Hepatocyte (in vitro differentiated cells): Measurements from ENCODE around the gene NME9. TPM values are rescaled to one million over a fixed set of nuclear protein-coding genes. Genes with fewer than 3 reads are reported as not detected.
A peak's percentile ranks its signal among the peaks of the same experiment; 100 is the strongest.

Source experiments
- DNase-seq: peaks from one replicate; pipeline ENCODE4 v3.0.0-alpha.2; 2016; ENCODE audit warnings: low spot score
- H2AFZ ChIP-seq: fragments of 200-600 bp; sonication (generic); 2 replicates; pipeline ENCODE4 v1.6.0; 2016; ENCODE audit warnings: antibody characterized with exemption, mild to moderate bottlenecking
- H3K27ac ChIP-seq: fragments of 200-600 bp; sonication (generic); 2 replicates; pipeline ENCODE4 v1.5.1; 2016; ENCODE audit warnings: mild to moderate bottlenecking
- H3K27me3 ChIP-seq: fragments of 200-600 bp; sonication (generic); 2 replicates; pipeline ENCODE4 v1.6.1; 2016
- H3K36me3 ChIP-seq: fragments of 200-600 bp; sonication (generic); replicated peaks from 2 replicates; pipeline ENCODE4 v1.5.1; 2016; ENCODE audit warnings: low read depth; ENCODE audit not compliant: insufficient read depth
- H3K4me1 ChIP-seq: fragments of 200-600 bp; sonication (generic); 2 replicates; pipeline ENCODE4 v1.5.1; 2016; ENCODE audit warnings: mild to moderate bottlenecking, moderate library complexity; ENCODE audit not compliant: insufficient read depth
- H3K4me2 ChIP-seq: fragments of 200-600 bp; sonication (generic); 2 replicates; pipeline ENCODE4 v1.6.0; 2016
- H3K4me3 ChIP-seq: fragments of 200-600 bp; sonication (generic); 2 replicates; pipeline ENCODE4 v1.5.1; 2016; ENCODE audit warnings: mild to moderate bottlenecking
- H3K79me2 ChIP-seq: fragments of 200-600 bp; sonication (generic); 2 replicates; pipeline ENCODE4 v1.6.0; 2017; ENCODE audit warnings: mild to moderate bottlenecking
- H3K9me2 ChIP-seq: fragments of 200-600 bp; sonication (generic); replicated peaks from 2 replicates; pipeline ENCODE4 v1.6.0; 2017; ENCODE audit warnings: mild to moderate bottlenecking; ENCODE audit not compliant: insufficient read depth
- H3K9me3 ChIP-seq: fragments of 200-600 bp; sonication (generic); 2 replicates; pipeline ENCODE4 v1.5.1; 2016; ENCODE audit warnings: low read depth, mild to moderate bottlenecking
- H4K20me1 ChIP-seq: fragments of 200-600 bp; sonication (generic); 2 replicates; pipeline ENCODE4 v1.6.0; 2016; ENCODE audit warnings: mild to moderate bottlenecking; ENCODE audit not compliant: insufficient read depth, poor library complexity, severe bottlenecking
- EZH2 ChIP-seq: fragments of 200-600 bp; sonication (generic); IDR thresholded peaks from 2 replicates; pipeline ENCODE4 v1.6.1; 2016; ENCODE audit warnings: antibody characterized with exemption, mild to moderate bottlenecking, borderline replicate concordance
- EZH2phosphoT487 ChIP-seq: fragments of 200-600 bp; sonication (generic); IDR thresholded peaks from one replicate; pipeline ENCODE4 v1.6.1; 2018; ENCODE audit warnings: antibody characterized with exemption, mild to moderate bottlenecking, low read depth, moderate library complexity; ENCODE audit not compliant: unreplicated experiment, severe bottlenecking
- WGBS: methylation state at CpG from one replicate; pipeline ENCODE4 v1.1.6; 2016; ENCODE audit warnings: low lambda C conversion rate; ENCODE audit errors: missing lambda C conversion rate; 5-methylcytosine and 5-hydroxymethylcytosine counted together
- polyA plus RNA-seq: library from polyadenylated mRNA; unstranded; fragments of >200 nt; fragmentation: Nextera tagmentation; extraction: Ambion mirVana; gene quantifications from 2 replicates; pipeline ENCODE4 v1.2.1, GENCODE V29; 2016
- total RNA-seq: library from RNA; depleted of rRNA; stranded (reverse); fragments of >200 nt; gene quantifications from 2 replicates; pipeline ENCODE4 v1.2.3, GENCODE V29; 2014
- TF ChIP-seq, protein P1 (sequence below): fragments of 200-600 bp; sonication (generic); IDR thresholded peaks from 2 replicates; pipeline ENCODE4 v1.5.1; 2016; ENCODE audit warnings: antibody characterized with exemption, mild to moderate bottlenecking; ENCODE audit not compliant: poor library complexity

Gene NME9
- total and polyA plus RNA-seq, 2 experiments from 2014 or later, result 1.0 TPM; not detected in 1

DNA sequence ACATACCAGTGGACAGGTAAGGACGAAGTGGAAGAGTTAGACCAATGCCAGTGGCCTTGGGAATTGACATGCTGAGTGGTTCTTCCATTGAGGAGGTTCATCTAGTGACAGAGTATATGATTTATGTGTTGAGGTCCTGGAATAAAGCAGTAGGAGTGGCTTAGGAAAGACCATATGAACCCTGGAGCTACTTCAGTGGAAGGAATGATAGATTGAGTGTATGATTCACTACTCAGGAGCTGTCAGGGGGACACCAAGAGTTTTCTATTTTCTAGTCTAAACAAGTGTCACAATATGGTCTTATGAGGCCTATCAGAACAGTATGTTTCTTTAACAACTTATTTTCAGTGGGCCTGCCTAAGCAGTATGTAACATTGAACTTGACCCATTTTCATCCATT, 63.9 kb downstream of the NME9 start:
- TF ChIP-seq EZH2 (no peak), EZH2phosphoT487 (no peak)
- TF ChIP-seq, protein P1, sequence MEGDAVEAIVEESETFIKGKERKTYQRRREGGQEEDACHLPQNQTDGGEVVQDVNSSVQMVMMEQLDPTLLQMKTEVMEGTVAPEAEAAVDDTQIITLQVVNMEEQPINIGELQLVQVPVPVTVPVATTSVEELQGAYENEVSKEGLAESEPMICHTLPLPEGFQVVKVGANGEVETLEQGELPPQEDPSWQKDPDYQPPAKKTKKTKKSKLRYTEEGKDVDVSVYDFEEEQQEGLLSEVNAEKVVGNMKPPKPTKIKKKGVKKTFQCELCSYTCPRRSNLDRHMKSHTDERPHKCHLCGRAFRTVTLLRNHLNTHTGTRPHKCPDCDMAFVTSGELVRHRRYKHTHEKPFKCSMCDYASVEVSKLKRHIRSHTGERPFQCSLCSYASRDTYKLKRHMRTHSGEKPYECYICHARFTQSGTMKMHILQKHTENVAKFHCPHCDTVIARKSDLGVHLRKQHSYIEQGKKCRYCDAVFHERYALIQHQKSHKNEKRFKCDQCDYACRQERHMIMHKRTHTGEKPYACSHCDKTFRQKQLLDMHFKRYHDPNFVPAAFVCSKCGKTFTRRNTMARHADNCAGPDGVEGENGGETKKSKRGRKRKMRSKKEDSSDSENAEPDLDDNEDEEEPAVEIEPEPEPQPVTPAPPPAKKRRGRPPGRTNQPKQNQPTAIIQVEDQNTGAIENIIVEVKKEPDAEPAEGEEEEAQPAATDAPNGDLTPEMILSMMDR, result no peak
- Histone ChIP-seq H3K27ac (no peak overlapping the region), H3K9me2 (no peaks in the 10 kb centered on the region), H3K27me3 (no peaks in the 10 kb centered on the region), H4K20me1 (no peaks in the 10 kb centered on the region), H3K4me2 (no peak overlapping the region), H3K9me3 (no peaks in the 10 kb centered on the region), H3K4me3 (no peak overlapping the region), H3K36me3 (no peaks in the 10 kb centered on the region), H3K79me2 (no peaks in the 10 kb centered on the region), H3K4me1 (no peaks in the 10 kb centered on the region), H2AFZ (no peak overlapping the region)
- 92% methylated on average over 1 of the region's 1 CpG for WGBS
- no peak for DNase-seq

DNA sequence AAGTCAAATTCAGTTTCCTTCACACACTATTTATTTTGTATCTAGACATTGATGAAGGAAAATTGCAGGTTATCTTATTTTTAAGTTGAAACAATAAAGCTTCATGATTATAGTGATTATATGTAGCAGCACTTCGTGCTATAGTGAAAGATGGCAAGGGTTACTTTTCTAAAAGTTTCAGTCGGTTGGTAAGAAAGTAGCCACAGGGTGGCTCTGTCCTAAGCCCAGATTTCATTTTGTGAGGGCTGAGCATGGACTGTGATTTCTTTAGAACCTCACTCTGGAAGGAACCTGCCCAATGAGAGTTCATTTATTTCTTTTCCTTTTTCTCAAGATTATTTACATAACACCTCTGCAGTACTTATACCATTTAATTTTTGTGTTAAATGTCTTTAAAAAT, 66.5 kb downstream of the NME9 start:
- no peak for TF ChIP-seq EZH2
- TF ChIP-seq, protein P1, result peak; percentile 3
- no peak for TF ChIP-seq EZH2phosphoT487
- Histone ChIP-seq H2AFZ (no peak overlapping the region), H3K9me3 (no peaks in the 10 kb centered on the region), H3K79me2 (no peaks in the 10 kb centered on the region), H3K27ac (no peak overlapping the region), H3K4me2 (no peak overlapping the region), H4K20me1 (no peaks in the 10 kb centered on the region), H3K27me3 (no peaks in the 10 kb centered on the region), H3K36me3 (no peaks in the 10 kb centered on the region), H3K9me2 (no peaks in the 10 kb centered on the region), H3K4me3 (no peak overlapping the region), H3K4me1 (no peaks in the 10 kb centered on the region)
- WGBS, result 61% methylated on average over 2 of the region's 2 CpGs
- no peak for DNase-seq

DNA sequence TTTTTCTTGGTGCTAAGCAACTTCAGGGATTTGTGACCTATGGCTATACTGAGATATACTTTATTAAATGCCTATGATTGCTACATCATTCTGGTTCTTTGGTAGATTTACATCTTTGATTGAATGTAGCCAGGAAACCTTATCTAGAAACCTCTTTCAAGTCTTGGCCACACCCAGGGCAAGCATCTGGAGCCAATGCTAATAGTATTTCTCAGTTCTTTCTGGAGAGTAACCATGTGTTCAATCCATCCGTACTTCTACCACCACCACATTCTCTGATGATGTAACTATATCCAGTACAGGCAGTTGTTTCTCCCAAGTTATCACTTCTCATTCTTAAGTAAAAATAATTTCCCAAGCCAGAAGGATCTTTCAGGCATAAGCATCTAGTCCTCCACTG, 69.0 kb downstream of the NME9 start:
- WGBS, result 67% methylated on average over 1 of the region's 1 CpG
- no peaks in the 10 kb centered on the region for H3K79me2 ChIP-seq
- H4K20me1 ChIP-seq, result no peaks in the 10 kb centered on the region
- H3K27ac ChIP-seq, result no peak overlapping the region
- H3K4me3 ChIP-seq, result no peak overlapping the region
- H3K9me3 ChIP-seq, result no peaks in the 10 kb centered on the region
- TF ChIP-seq EZH2 (no peak), EZH2phosphoT487 (no peak)
- TF ChIP-seq, protein P1, result no peak
- DNase-seq, result no peak
- H2AFZ ChIP-seq, result no peak overlapping the region
- H3K27me3 ChIP-seq, result no peaks in the 10 kb centered on the region
- H3K4me1 ChIP-seq, result no peaks in the 10 kb centered on the region
- no peak overlapping the region for H3K4me2 ChIP-seq
- no peaks in the 10 kb centered on the region for H3K36me3 ChIP-seq
- H3K9me2 ChIP-seq, result no peaks in the 10 kb centered on the region

DNA sequence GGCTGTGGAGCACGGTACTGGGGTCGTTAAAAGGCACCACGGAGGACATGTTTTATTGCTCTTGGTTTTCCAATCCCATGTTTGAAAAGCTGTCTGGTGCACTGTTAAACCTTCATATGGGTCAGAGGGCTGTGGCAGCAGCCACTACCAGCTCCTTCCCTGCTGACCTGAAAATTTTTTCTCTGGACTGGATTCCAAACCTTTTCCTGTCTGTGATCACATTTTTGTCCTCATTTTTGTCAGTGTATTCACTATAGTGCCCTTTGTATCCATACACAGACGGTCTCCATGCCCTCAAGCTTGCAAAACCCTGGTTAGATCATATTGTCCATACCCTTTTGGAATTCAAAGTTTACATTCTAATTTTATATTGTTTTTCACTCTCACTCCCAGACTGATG, 70.5 kb downstream of the NME9 start:
- H3K4me1 ChIP-seq, result no peaks in the 10 kb centered on the region
- no peaks in the 10 kb centered on the region for H3K9me3 ChIP-seq
- H2AFZ ChIP-seq, result no peak overlapping the region
- no peak overlapping the region for H3K4me3 ChIP-seq
- H3K79me2 ChIP-seq, result no peaks in the 10 kb centered on the region
- 89% methylated on average over 4 of the region's 4 CpGs for WGBS
- H3K27ac ChIP-seq, result no peak overlapping the region
- H3K4me2 ChIP-seq, result no peak overlapping the region
- H3K27me3 ChIP-seq, result no peaks in the 10 kb centered on the region
- no peak for TF ChIP-seq EZH2
- TF ChIP-seq, protein P1, result no peak
- TF ChIP-seq EZH2phosphoT487, result no peak
- no peak for DNase-seq
- no peaks in the 10 kb centered on the region for H4K20me1 ChIP-seq
- no peaks in the 10 kb centered on the region for H3K9me2 ChIP-seq
- H3K36me3 ChIP-seq, result no peaks in the 10 kb centered on the region
